ENCODE data around the gene WDR17. TPM values are rescaled to one million over a fixed set of nuclear protein-coding genes. Genes with fewer than 3 reads are reported as not detected.

Gene WDR17
- total and polyA plus RNA-seq, 4 experiments from 2014 or later = 0.20 to 0.42 (median 0.26) TPM; not detected in 1

DNA sequence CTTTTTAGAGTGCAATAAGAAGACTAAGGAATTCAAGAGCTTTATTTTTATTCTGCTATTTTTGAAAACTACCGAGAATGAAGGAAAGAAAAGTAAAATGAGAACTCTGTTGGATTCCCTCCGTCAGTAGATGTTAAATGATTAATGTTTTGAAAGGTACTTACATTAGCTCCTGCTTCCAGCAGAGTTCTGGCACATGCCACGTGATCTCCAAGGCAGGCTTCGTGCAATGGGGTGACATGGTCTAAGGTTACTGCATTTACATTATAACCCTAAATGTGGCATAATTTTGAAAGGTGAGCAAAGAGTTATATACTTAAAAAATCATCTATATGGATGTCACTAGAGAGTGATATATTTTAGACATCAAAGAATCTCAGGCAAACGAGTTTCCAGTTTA is 156.5 kb downstream of the WDR17 start:
- no peak overlapping the region for H3K4me3 Mint-ChIP-seq
- H3K36me3 Mint-ChIP-seq = no peaks in the 10 kb centered on the region
- H3K27ac Mint-ChIP-seq = no peak overlapping the region
- Histone ChIP-seq H3K4me3 (ENCODE audit: low read length in 2 of 2) (no peak overlapping the region), H3K27ac (ENCODE audit: low read depth, low read length) (no peak overlapping the region), H3K36me3 (ENCODE audit: insufficient read depth, low read length) (no peaks in the 10 kb centered on the region), H3K4me1 (ENCODE audit: insufficient read depth, low read length) (no peaks in the 10 kb centered on the region), H3K9me3 (ENCODE audit: control insufficient read depth in 1 of 2, low read length in 2 of 2) (no peaks in the 10 kb centered on the region), H3K27me3 (ENCODE audit: insufficient read depth, low read length) (no peaks in the 10 kb centered on the region)
- H3K4me1 Mint-ChIP-seq = no peaks in the 10 kb centered on the region
- POLR2A ChIA-PET (ENCODE audit: partially characterized antibody) = no interaction called here
- peaks cover 0 to 4% of the 10 kb centered on the region in 2 donors for H3K27me3 Mint-ChIP-seq
- H3K9me3 Mint-ChIP-seq = no peaks in the 10 kb centered on the region
- DNase-seq = no peak
- CTCF ChIA-PET (ENCODE audit: partially characterized antibody) = no interaction called here
- intact Hi-C loops (cut with micrococcal nuclease) = no loop called here

DNA sequence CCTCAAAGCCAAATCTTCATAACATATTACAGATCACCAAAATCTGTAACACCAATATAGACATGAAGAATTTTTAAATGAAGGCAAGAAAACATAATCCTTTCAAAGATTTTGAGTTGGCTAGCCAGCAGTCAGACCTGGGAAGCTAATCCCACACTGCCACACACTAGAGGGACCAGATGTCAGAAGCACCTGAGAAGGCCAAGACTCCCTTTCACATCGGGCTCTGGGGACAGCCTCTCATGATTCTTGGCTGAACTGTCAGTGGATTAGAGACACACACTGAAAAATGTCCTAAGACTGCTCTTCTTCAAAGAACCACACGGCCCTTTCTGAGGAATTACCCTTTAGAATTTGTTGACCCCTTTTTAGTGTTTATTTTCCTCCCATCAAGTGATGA is 157.9 kb downstream of the WDR17 start:
- ChIA-PET POLR2A (ENCODE audit: partially characterized antibody) (no interaction called here), CTCF (ENCODE audit: partially characterized antibody) (no interaction called here)
- Histone ChIP-seq H3K4me1 (ENCODE audit: insufficient read depth, low read length) (no peaks in the 10 kb centered on the region), H3K9me3 (ENCODE audit: control insufficient read depth in 1 of 2, low read length in 2 of 2) (no peaks in the 10 kb centered on the region), H3K36me3 (ENCODE audit: insufficient read depth, low read length) (no peaks in the 10 kb centered on the region), H3K27ac (ENCODE audit: low read depth, low read length) (no peak overlapping the region), H3K4me3 (ENCODE audit: low read length in 2 of 2) (no peak overlapping the region), H3K27me3 (ENCODE audit: insufficient read depth, low read length) (no peaks in the 10 kb centered on the region)
- intact Hi-C loops (cut with micrococcal nuclease) = no loop called here
- no peak overlapping the region for H3K4me3 Mint-ChIP-seq
- H3K36me3 Mint-ChIP-seq = no peaks in the 10 kb centered on the region
- H3K4me1 Mint-ChIP-seq = no peaks in the 10 kb centered on the region
- H3K9me3 Mint-ChIP-seq = no peaks in the 10 kb centered on the region
- peaks cover 4 to 5% of the 10 kb centered on the region in 2 donors for H3K27me3 Mint-ChIP-seq
- DNase-seq = no peak
- H3K27ac Mint-ChIP-seq = no peak overlapping the region

DNA sequence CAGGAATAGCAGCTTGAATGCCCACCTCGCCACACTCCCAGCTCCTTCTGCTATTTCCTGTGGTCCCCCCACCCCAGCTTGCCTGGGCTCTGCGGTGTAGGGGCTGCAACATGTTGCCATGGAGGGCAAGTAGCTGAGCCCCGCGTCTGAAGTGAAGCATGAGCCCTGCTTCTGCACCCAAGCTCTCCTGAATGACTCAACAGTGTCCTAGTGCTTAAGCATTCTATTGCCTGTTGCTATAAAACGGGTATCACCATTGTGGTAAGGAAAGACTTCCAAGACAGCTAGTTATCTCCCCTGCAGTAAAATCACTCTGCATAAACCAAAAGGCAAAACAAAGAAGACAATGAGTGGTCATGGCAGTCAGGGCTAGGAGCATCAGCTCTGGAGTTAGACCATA is 161.1 kb downstream of the WDR17 start:
- CTCF ChIA-PET (ENCODE audit: partially characterized antibody) = interaction anchor here (1.0 kb wide), 1 partner anchor 14 kb away, joined by 3 read pairs; no protein-coding TSS in a partner anchor
- POLR2A ChIA-PET (ENCODE audit: partially characterized antibody) = no interaction called here

DNA sequence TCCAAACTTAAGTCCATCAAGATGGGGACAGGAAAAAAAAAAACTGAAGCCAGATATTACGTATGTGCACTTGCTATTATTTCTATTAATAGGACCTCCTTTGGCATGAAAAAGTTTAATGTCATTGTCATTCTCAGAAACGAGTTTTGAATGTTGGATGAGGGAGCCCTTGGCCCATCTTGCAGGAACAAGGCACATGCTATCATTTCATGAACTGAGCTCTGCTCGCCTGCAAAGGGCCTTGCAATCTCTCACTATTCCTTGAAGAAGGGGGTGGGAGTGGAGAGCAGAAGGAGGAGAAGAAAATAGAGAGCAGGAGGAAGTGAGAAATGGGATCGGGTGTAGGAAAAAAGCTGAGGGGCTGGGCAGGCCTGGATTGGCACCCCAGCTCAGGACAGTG is 164.0 kb downstream of the WDR17 start:
- no peaks in the 10 kb centered on the region for H3K9me3 ChIP-seq (ENCODE audit: control insufficient read depth in 1 of 2, low read length in 2 of 2)
- DNase-seq = no peak
- Mint-ChIP-seq H3K4me3 (no peak overlapping the region), H3K9me3 (no peaks in the 10 kb centered on the region), H3K4me1 (peaks cover 0 to 3% (median 0%) of the 10 kb centered on the region in 4 donors), H3K27me3 (peaks cover 5 to 14% of the 10 kb centered on the region in 2 donors), H3K36me3 (no peaks in the 10 kb centered on the region), H3K27ac (no peak overlapping the region)
- H3K27me3 ChIP-seq (ENCODE audit: insufficient read depth, low read length) = no peaks in the 10 kb centered on the region
- CTCF ChIA-PET (ENCODE audit: partially characterized antibody) = no interaction called here
- H3K4me3 ChIP-seq (ENCODE audit: low read length in 2 of 2) = no peak overlapping the region
- H3K36me3 ChIP-seq (ENCODE audit: insufficient read depth, low read length) = no peaks in the 10 kb centered on the region
- POLR2A ChIA-PET (ENCODE audit: partially characterized antibody) = no interaction called here
- intact Hi-C loops (cut with micrococcal nuclease) = no loop called here
- no peak overlapping the region for H3K27ac ChIP-seq (ENCODE audit: low read depth, low read length)
- no peaks in the 10 kb centered on the region for H3K4me1 ChIP-seq (ENCODE audit: insufficient read depth, low read length)

More for the DNA sequence above, 161.1 kb downstream of the WDR17 start:
- no peaks in the 10 kb centered on the region for H3K9me3 Mint-ChIP-seq
- Histone ChIP-seq H3K4me3 (ENCODE audit: low read length in 2 of 2) (no peak overlapping the region), H3K27ac (ENCODE audit: low read depth, low read length) (no peak overlapping the region), H3K9me3 (ENCODE audit: control insufficient read depth in 1 of 2, low read length in 2 of 2) (no peaks in the 10 kb centered on the region), H3K36me3 (ENCODE audit: insufficient read depth, low read length) (no peaks in the 10 kb centered on the region), H3K27me3 (ENCODE audit: insufficient read depth, low read length) (no peaks in the 10 kb centered on the region), H3K4me1 (ENCODE audit: insufficient read depth, low read length) (no peaks in the 10 kb centered on the region)
- no peak overlapping the region for H3K4me3 Mint-ChIP-seq
- H3K36me3 Mint-ChIP-seq = no peaks in the 10 kb centered on the region
- H3K27ac Mint-ChIP-seq = no peak overlapping the region
- H3K4me1 Mint-ChIP-seq = no peaks in the 10 kb centered on the region
- peaks cover 5 to 11% of the 10 kb centered on the region in 2 donors for H3K27me3 Mint-ChIP-seq
- no peak for DNase-seq
- intact Hi-C loops (cut with micrococcal nuclease) = no loop called here

Other genes with a start within 250 kb of the WDR17 start
- not detected for gene SPATA4, start 129.7 kb downstream of the WDR17 start, total RNA-seq
- not detected for gene SPATA4, start 129.7 kb downstream of the WDR17 start, polyA plus RNA-seq
- not detected for gene ASB5, start 203.4 kb downstream of the WDR17 start, total RNA-seq
- not detected for gene ASB5, start 203.4 kb downstream of the WDR17 start, polyA plus RNA-seq

Measured in CD4-positive, alpha-beta memory T cell (primary cell).